HK-2 (cell line): ENCODE data around the gene SRPRB.
A peak's percentile ranks its signal among the peaks of the same experiment; 100 is the strongest.

Experiments used
- DNase-seq: peaks from one replicate; pipeline ENCODE4 v3.0.0-alpha.2; 2018; ENCODE audit not compliant: unreplicated experiment

SRPRB gene

DNA sequence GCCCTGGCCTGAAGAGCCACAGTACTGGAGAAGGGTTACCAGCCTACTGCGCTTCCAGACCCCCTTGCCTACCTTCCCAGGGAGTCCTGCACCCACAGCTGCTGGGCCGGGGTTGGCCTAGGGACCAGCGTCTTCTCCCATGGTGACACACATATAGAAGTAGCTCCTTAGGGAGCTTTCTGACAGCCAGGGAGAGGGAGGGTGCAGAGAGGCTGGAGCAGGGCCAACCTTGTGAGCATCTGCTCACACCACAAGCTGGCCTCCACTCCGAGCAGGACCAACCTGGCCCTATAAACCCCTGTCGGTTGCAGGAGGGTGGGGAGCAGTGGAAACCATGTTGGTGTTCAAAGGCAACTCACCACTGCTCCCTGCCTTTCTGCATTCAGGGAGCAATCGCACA lies 35.2 kb downstream of the SRPRB start:
- no peak for DNase-seq

DNA sequence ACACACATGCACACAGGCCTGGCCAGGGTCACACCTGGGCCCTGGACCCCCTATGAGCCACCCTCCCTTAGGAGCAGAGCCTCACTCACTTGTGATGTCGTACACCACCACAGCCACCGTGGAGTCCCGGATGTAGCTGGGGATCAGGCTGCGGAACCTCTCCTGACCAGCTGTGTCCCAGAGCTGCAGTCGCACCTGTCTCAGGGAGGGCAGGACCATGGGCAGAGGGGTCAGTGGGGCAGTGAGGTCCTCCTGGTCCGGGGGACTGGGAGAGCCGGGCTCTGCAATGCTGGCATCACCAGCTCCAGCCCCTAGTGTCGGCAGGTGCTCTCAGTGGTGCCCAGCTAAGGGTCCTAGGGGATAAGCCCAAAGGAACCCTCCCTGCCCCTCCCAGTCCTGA lies 35.6 kb downstream of the SRPRB start:
- DNase-seq = no peak

DNA sequence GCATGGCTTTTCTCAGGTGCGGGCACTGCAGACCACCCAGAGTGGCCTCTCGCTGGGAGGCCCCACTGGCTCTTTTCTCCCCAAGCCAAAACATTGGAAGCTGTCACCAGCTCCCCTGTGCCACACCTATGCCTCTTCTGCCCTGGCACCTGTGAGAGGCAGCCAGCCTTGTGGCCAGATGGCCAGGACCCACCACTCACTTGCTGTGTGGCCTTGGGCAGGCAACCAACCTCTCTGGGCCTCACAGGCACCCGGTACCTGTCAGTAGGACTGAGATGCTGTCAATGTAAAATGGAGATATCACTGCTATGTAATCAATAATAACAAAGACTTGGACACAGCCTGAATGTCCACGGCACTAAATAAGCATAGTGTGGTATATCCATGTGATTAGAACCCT lies 36.5 kb downstream of the SRPRB start:
- no peak for DNase-seq

DNA sequence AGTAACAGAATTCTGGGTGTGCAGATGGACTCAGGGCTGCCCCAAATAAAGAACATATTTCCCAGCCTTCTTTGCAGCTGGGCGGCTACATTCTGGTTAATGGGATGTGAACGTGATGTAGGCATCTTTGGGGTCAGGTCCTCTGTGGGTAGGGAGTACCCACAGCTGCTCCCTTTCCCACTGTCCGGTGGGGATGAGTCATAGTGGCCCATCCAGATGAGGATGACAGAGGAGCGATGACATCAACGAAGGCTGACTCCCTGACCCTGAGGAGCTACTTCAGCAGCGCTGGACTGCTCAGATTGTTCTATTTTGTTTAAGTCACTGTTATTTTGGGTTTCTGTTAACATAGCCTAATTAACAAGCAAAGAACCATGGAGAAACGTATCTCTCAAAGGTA lies 38.0 kb downstream of the SRPRB start:
- peak; percentile 14 for DNase-seq

DNA sequence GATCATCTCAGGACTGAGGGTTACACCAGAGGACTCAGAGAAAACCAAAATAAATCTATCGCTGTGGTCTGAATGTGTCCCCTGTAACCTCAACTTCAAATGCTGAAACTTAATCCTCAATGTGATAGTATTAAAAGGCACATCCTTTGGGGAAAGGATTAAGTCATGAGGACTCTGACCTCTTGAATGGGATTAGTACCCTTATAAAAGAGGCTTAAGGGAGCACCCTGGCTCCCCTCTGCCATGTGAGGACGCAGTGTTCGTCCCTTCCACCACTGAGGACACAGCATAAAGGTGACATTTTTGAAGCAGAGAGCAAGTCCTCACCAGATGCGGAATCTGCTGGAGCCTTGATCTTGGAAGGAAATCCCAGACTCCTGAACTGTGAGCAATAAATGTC lies 39.5 kb downstream of the SRPRB start:
- no peak for DNase-seq

DNA sequence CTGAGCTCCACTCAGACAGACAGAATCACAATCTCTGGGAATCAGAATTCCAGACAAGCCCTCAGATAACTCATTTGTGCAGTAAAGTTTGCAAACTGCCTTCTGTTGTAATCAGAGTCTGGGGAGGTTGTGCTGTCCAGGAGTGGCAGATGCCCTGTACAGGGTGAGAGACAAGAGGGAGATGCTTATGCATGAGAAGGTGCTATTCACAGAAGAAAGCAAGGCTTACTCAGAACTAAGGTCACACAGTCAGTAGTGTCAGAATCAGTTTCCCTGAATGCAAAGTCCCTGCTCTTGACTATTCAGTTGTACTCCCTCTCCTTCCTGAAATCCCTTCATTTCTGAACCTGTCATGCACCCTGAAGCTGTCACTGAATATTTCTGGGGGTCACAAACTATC lies 43.7 kb downstream of the SRPRB start:
- no peak for DNase-seq

DNA sequence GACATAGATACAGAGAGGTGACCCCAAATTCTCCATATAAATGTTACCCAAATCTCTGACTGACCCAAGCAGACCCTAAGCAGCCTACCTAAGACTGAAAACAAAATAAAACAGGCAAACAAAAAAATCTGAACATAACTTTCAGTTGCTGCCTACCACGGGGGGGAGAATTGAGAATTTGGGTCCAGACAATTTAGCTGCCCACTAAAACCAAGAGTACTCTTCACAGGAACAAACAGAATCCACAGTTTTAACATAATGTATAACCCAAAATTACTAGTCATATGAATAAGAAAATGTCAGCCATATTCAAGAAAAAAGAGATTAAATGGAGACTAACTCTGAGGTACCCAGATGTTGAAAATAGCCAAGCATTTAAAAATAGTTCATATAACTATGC lies 44.4 kb downstream of the SRPRB start:
- DNase-seq = no peak

DNA sequence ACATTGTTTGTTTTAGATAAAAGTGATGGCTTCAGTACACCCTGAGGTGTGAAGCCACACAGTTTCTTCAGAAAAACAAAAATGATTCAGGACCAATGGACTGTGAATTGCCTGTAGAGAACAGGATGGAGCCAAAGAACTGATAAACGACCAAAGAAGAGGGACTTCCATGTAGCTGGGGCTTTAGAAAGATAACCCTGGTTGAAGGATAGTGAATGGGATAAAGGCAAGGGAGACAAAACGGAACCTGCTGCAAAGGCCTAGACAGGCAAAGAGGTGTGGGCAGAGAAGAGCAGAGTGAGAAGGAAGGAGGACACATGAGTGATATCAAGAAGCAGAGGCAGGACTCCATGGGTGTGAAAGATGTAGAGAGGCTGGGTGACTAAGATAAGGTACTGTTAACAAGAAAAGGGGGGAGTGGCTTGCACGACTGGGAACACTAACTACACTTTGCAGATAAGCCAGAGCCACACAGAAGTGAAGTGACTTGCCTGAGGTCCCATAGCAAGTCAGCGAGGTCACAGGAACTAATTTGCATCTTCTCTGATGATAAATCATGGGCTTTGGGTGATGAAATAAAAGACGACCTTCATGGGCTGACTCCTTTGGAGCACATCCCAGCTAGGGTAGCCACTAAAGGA lies 45.8 kb downstream of the SRPRB start:
- DNase-seq = no peak

DNA sequence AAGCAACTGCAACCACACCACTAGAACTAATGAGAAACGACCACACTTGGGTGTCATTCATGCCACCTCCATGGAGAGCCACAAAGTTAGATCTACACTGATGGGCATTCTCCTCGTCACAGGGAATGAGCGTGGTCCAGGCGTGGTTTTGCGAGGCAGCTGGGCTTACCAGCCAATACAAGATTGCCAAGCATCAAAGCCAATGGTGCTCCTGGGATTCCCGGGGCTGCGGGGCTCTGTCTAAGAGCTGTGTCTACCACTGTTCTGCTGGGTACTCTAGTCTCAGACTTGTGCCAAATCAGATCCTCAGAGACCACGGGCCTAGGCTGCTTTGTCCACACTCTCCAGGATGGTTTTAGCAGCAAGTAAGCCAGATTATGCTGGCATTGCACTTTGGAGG lies 46.3 kb downstream of the SRPRB start:
- DNase-seq = no peak

DNA sequence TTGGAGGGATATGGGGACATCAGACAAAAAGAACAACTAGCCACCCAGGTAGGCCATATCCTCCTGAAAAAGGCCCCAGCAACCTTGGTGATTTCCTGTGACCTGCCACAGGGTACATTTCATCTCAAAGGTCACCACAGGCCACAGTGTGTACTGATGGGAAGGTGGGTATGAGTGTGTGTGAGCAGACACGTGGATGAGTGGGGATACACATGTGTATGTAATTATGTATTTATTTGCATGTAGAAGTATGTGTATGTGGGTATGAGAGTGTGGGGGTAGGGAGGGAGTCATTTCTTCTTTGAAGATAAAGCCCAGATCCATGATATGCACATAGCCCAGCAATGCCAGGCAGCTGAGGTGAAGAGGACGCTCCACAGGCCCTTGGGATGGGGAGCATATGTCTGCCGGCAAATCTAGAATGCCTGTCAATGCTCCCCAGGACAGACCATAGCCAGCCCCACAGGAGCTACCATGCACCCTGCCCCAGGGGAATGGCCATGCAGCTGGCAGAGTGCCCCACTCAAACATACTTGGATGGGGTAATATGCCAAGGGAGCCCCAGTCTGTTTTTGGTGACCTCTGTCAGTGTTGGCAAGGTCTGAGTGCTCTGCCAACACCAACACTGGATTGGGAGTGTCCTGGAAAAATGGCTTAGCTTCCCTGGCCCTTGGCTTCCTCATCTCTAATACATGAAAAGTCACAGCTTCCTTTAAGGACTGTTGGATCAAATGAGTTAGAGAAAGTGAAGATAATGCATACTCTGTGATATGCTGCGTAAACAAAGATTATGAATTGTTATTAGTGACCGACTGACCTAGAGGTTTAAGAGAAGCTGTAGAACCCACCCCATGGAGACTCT lies 47.7 kb downstream of the SRPRB start:
- DNase-seq = no peak

DNA sequence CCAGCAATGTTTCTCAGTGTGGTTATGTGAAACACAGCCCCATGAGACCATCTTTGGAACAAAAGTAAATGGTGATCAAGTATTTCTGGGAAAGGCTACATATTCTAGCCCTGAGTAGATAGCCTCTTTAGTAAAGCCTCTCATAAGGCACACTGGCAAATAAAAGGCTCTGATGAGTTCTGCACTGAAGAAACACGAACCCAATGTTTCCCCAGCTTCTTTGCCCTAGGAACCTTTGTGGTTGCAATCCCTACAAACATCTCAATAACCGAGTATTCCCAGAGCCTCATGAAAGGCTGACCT lies 48.3 kb downstream of the SRPRB start:
- DNase-seq = no peak

DNA sequence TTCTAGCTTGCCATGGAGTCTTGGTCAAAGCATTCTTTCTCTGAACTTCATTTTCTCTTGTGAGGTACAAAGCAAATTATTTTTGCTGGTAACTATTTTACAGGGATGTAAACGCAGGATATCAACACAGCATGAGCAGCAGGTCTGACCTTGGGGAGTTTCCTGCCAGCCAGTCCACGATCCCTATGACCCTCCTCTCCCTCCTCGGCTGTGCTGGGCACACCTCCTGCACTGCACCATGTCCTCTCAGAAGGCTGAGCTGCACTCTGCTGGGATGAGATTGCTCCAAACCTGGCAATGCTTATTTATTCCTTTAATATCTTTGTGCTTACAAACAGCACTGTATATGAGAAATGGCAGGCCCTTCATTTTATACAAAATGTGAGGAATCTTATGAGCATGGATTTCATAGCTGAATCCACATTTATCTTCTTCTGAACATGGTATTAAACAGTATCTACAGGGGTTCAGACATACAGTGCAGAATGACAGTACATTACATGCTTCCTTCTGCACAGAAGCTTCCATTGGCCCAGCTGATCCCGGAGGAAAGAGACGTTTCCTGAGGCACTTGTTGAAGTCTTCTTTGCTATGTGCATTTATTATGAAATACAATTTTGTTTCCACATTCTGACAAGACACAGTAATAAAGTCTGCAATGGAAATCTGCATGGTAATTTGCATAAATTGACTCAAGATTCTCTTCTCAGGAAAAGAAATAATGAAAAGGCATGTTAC lies 48.8 kb downstream of the SRPRB start:
- no peak for DNase-seq

DNA sequence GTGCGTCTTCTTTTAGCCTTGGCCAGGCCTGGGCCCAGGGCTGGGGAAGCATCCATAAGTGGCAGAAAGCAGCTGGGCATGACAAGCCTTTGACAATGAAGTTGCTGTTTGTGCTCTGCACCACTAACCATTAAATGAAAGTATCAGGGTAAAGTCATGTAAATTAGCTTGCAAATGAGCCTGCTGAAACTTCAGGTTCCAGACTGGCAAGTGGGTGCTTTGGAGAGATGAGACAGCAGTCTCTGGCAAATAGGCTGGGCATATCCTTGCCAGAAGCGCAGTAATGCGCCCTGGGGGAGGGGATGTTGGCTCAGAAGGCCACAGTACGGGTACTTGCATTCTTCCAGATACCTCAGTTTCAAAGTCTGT lies 49.4 kb downstream of the SRPRB start:
- no peak for DNase-seq

DNA sequence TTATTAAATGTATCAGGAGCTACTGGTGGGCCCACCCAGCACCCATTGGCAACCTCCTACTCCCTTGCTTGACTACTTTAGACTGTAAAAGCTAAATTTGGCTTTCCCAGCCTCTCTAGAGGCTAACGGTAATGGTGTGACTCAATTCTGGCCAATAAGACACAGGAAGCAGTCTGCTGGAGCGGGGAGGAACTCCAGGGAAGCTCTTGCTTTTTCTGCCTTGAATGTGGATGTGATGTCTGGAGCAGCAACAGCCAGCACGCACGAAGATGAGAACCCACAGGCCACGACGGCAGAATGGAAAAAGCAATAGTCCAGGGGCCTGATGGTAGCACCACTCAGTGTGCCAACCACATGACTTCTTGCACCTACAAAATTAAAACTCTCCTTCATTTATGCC lies 50.2 kb downstream of the SRPRB start:
- no peak for DNase-seq

DNA sequence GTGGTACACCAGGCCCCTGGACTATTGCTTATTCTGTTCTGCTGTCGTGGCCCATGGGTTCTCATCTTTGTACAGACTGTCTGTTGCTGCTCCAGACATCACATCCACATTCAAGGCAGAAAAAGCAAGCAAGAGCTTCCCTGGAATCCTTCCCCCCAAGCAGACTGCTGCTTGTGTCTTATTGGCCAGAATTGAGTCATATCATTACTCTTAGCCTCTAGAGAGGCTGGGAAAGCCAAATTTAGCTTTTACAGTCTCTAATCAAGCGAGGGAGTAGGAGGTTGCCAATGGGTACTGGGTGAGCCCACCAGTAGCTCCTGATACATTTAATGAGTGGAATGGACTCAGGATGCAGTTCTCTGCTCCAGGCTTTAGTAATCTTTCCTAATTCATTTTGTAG lies 50.7 kb downstream of the SRPRB start:
- no peak for DNase-seq

DNA sequence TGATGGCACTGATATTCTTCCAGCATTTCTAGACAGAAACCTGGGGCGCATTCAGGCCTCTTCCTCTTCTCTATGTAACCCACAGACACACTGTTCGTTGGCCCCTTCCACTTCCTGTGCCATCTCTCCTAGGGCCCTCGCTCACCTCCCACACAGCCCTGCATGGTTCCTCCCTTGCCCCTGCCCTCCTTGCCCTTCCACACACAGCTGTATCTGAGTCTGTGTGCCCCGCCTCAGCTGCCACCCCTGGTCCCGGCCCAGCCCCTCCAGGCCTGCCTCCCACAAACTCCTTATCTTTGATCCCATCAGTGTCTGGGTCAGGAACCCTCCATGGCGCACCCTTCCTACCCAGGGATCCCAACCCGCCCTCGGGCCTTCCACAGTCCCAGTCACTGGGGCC lies 52.2 kb downstream of the SRPRB start:
- DNase-seq = no peak

DNA sequence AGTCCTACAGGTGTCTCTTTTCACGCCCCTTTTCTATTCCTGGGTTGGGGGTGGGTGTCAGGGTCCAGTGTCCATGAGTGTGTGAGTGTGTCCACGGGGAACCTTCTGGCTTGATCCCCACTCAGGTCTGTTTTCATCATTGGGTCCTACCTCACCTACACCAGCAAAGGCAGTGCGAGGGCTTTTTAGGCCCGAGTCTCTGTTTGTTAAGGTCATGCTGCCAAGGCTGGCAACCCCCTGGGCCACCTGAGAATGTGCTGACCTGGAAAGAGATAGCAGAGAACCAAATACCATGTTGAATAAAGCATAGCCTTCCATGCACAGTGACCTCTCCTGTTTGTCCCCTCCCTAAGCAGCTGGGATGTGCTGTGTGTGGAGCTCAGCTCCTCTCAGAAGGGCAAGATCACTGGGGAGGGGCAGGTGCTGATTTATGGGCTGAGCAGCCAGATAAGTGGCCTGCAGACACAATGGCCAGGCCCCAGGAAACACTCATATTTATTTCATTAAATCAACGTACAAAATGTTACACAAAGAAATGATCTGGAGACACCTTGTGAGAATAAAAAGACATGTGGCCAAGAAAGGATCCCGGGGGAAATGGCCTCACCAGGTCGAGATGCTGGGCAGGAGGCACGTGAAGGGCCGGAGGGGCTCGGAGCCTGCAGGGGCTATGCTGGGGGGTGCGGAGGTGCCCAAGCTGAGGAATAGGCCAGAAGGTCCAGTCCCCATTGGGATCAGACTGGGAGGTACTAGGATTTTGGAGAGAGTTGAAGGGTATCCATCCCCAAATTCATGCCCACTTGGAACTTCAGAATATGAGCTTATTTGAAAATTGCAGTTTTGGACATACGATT lies 54.0 kb downstream of the SRPRB start:
- DNase-seq = no peak

DNA sequence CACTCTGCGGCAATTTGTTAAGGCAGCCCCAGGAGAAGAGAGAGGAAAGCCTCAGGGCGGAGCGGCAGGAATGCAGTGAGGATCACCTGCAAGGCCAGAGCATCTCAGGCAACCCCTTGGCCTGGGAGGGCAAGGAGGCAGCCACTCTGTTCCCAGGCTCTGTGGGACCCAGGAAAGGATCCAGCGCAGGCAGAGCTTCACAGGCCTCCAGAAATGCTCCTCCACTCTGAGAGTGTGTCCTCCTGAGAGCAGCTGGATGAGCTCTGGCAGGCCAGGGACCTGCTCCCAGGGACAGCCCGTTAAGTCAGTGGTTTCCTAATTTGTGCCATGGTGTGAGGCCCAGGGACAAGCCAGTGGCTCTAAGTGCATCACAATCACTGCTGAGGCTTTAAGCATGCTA lies 54.9 kb downstream of the SRPRB start:
- DNase-seq = no peak

DNA sequence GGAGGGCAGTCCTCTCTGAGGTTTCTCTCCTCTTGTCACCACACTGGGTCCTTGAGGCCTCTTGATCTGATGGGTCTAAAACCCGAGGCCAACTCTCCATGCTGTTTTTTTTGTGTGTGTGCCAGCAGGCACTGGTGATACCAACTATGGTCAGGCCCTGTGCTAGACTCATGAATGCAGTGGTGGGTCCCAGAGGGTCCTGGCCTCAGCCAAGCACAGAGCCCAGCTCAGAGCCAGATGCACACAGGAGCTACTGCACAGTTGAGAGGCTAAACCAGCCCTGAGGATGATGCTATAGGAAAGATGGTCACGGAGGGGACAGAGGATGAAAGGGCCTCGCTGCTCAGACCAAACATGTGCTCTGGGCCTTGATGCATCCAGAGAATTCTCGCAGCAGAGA lies 56.5 kb downstream of the SRPRB start:
- no peak for DNase-seq

DNA sequence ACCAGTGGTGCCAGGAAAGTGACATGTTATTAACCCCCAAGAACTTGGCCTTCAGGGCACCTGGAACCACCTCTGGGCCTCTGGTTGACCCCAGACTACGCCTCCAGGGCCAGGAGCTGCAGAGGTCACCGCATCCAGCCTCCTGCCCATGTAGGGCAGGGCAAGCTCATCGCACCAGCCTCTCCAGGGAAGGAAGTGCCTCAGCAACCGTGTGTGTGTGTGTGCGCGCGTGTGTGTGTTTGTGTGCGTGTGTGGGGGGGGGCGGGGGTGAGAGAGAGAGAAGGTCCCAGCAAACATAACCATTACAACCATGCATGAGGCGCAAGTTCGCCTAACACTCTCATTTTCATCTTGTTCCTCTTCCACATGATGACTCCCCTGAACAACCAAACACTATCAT lies 58.3 kb downstream of the SRPRB start:
- no peak for DNase-seq

DNA sequence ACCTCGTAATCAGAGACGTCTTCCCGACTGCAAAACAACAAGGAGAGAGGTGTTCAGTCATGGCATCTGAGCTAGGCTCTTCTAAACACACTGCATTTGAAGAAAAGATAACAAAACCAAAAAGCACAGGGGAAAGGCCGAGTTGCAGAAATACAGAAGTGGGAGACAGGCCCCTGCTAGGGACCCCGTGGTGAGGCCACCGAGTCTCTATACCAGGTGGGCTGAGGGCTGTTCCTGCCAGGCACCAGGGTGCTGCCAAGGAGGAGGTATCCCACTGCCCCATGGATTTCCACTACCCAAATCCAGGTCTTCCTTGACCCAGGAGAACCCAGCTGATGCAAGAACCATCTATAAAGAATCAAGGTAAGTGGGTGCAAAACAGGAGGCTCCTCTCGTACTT lies 59.0 kb downstream of the SRPRB start:
- no peak for DNase-seq

DNA sequence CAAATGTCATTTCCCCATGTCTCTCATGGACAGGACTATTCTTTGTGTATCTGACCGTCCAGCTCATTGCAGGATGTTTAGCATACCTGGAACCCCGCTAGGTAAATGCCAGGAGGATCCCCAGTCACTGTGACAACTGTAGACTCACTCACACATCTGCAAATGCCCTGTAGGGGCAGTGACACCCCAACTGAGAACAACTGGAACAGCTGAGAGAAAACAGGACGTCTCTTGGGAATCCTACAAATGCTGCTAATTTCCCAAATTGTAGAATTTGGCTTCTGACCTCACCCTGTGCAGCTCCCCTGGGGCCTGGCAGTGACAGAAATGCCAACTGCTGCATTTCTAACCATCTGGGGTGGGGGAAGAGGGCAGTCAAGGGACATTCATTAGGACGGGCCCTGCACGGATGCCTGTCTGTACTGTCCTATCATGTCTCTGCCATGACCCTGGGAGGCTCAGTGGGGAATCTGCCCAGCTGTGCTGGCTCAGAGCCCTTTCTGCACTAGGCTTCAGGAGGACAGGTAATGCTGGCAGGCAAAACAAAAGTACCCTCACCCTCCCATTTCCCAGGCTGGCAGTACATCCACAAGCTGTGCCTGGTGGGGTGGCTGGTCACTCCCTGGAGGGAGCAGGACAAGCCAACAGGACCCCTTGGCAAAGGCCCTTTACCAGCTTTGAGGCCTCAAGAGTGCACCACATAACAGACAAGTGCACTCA lies 59.7 kb downstream of the SRPRB start:
- no peak for DNase-seq
